ENCODE results near the gene PDCD6IP. TPM values are rescaled to one million over a fixed set of nuclear protein-coding genes. Genes with fewer than 3 reads are reported as not detected.
A peak's percentile ranks its signal among the peaks of the same experiment; 100 is the strongest.

The PDCD6IP gene
- total RNA-seq, 1 donor from 2014 or later: 296 TPM

DNA sequence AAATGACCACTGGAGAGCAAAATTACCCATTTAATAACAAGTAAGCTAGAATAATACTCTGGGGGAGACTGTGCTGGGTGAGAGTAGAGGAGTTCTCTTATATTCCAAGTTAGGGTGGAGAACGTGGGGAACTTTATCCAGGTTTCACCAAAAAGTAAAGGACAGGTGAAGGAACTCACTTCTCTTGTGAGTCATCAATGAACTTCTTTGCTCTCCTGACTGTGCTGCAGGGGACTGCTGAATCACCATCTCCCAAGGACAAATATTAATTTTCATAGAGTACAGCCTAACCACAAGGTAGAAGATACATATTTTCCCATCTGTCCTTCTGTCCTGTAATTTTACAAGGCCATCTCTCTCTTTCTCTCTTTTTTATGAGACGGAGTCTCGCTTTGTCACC lies 8.3 kb upstream of the PDCD6IP start:
- DNase-seq: no peak
- H3K4me1 ChIP-seq: peaks cover 5% of the 10 kb centered on the region
- H3K27me3 ChIP-seq (ENCODE audit: low read depth): no peaks in the 10 kb centered on the region
- no peak overlapping the region for H3K27ac ChIP-seq
- no peaks in the 10 kb centered on the region for H3K9me3 ChIP-seq
- H3K36me3 ChIP-seq: no peaks in the 10 kb centered on the region
- no peak overlapping the region for H3K4me3 ChIP-seq
- TF ChIP-seq, protein P1, sequence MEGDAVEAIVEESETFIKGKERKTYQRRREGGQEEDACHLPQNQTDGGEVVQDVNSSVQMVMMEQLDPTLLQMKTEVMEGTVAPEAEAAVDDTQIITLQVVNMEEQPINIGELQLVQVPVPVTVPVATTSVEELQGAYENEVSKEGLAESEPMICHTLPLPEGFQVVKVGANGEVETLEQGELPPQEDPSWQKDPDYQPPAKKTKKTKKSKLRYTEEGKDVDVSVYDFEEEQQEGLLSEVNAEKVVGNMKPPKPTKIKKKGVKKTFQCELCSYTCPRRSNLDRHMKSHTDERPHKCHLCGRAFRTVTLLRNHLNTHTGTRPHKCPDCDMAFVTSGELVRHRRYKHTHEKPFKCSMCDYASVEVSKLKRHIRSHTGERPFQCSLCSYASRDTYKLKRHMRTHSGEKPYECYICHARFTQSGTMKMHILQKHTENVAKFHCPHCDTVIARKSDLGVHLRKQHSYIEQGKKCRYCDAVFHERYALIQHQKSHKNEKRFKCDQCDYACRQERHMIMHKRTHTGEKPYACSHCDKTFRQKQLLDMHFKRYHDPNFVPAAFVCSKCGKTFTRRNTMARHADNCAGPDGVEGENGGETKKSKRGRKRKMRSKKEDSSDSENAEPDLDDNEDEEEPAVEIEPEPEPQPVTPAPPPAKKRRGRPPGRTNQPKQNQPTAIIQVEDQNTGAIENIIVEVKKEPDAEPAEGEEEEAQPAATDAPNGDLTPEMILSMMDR (IDR thresholded peaks at IDR 0.05): no peak
- intact Hi-C loops (cut with DNase I): no loop called here
- no peak for ATAC-seq

DNA sequence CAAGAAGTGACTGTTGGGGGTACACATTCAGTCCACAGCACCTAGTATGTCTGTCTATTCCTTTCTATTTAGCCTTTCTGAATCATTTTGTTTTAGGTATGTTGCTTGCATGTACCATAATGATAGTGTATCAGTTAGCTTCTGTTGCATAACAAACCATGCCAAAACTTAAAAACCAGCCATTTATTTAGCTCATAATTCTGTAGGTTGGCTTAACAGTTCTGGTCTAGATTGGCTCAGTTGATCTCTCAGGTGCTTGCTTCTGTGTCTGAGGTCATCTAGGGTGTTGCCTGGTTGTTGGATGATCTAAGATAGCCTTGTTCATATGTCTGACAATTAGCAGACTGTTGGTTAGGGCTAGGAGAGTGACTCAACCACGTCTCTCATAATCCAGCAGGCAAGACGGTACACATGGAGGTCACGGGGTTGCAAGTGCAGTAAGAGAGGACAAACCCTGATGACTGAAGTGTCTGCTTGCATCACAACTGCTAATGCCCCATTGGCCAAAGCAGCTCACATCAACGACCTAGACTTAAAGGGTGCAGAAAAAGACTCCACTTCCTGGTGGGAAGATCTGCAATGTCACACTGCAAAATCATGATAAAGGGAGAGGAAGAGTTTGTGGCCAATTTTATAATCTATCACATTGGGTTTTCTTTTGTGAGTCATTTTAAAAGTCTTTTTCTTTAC lies 6.8 kb upstream of the PDCD6IP start:
- H3K36me3 ChIP-seq: no peaks in the 10 kb centered on the region
- DNase-seq (peak; percentile 57), ATAC-seq (peak; percentile 64 to 79)
- H3K27ac ChIP-seq: no peak overlapping the region
- H3K4me3 ChIP-seq: no peak overlapping the region
- TF ChIP-seq, protein P1 (IDR thresholded peaks at IDR 0.05): no peak
- no peaks in the 10 kb centered on the region for H3K9me3 ChIP-seq
- H3K4me1 ChIP-seq: peaks cover 5% of the 10 kb centered on the region
- no peaks in the 10 kb centered on the region for H3K27me3 ChIP-seq (ENCODE audit: low read depth)
- intact Hi-C loops (cut with DNase I): no loop called here

DNA sequence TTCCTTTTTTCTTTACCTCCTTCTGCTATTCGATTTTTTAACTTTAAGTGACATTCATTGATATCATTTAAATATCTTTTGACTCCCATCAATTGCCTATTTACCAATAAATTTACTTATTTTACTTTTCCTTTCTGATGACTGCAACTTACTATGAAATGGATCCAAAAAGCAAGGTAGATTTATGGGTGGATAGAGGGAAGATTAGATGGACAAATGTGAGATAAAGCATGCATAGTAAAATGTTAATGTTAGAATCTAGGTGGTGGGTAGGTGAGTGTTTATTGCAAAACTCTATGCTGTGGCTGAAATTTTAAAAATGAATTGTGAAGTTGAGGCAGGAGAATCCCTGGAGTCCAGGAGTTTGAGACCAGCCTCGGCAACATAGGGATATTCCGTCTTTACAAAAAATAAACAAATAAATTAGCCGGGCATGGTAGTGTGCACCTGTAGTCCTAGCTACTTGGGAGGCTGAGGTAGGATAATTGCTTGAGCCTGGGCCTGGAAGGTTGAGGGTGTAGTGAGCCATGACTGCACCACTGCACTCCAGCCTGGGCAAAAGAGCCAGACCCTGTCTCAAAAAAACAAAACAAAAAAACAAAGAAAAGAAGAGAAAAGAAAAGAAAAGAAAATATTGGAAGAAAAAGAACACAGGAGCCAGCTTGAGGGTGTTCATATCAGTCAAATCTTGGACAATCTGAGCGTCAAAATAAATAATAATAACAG lies 6.1 kb upstream of the PDCD6IP start:
- DNase-seq (no peak), ATAC-seq (no peak)
- Histone ChIP-seq H3K4me3 (no peak overlapping the region), H3K27me3 (ENCODE audit: low read depth) (no peaks in the 10 kb centered on the region), H3K27ac (no peak overlapping the region), H3K36me3 (no peaks in the 10 kb centered on the region), H3K9me3 (no peaks in the 10 kb centered on the region), H3K4me1 (peaks cover 2% of the 10 kb centered on the region)
- intact Hi-C loops (cut with DNase I): no loop called here
- TF ChIP-seq, protein P1 (IDR thresholded peaks at IDR 0.05): no peak

DNA sequence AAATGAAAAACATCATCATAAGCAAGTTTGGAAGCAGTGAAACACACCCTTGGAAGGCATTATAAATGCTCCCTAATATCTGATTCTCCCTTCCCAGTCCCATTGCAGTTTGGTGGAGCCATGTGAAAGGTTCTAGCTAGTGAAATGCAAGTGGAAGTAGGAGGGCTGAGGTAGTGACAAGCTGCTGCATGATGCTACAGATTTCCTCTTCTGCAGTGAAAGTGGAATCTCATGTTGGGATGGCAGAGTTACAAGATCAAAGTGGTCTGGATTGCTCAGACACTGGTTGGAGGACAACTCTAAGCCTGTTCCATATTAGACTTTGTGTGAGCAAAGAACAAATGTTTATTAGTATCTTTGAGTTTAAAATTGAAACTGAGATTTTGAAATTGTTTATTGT lies 3.3 kb upstream of the PDCD6IP start:
- ATAC-seq (no peak), DNase-seq (no peak)
- intact Hi-C loops (cut with DNase I): no loop called here
- TF ChIP-seq, protein P1 (IDR thresholded peaks at IDR 0.05): no peak
- H3K27me3 ChIP-seq (ENCODE audit: low read depth): no peaks in the 10 kb centered on the region
- H3K4me1 ChIP-seq: peaks cover 16% of the 10 kb centered on the region
- no peaks in the 10 kb centered on the region for H3K36me3 ChIP-seq
- no peak overlapping the region for H3K4me3 ChIP-seq
- no peak overlapping the region for H3K27ac ChIP-seq
- H3K9me3 ChIP-seq: no peaks in the 10 kb centered on the region

DNA sequence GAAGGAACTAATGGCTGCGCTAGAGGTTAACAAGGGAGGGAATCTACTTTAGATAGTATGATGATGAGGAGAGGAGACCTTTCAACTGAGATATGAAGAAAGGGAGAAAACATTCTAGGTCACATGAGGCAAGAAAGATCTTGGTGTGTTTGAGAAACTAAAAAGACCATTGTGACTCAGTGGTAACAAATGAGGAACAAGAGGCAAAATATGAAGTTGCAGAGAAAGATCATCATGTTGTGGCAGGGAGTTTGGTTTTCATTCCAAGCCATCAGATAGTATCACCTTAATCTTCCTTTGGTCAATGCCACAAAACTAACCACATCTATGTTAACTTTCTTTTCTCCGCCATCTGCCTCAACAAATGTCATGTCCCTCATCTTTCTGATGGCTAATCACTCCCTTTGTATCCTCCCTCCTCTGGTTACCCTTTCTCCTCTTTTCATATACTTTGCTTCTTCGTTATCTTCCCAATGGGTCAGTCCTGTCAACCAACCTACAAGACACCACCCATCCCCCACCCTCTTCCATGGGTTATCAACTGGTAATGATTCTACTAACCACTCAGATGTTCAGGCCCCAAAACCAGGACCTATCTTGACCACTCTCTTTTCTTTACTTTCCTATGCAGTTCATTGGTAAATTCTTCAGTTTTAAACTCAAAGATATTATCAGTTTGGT lies 2.4 kb upstream of the PDCD6IP start:
- Histone ChIP-seq H3K4me3 (no peak overlapping the region), H3K9me3 (no peaks in the 10 kb centered on the region), H3K36me3 (no peaks in the 10 kb centered on the region), H3K27me3 (ENCODE audit: low read depth) (no peaks in the 10 kb centered on the region), H3K4me1 (peaks cover 25% of the 10 kb centered on the region), H3K27ac (no peak overlapping the region)
- intact Hi-C loops (cut with DNase I): no loop called here
- no peak for DNase-seq
- ATAC-seq: no peak
- TF ChIP-seq, protein P1 (IDR thresholded peaks at IDR 0.05): no peak

All from lower lobe of right lung (tissue), 2 donors.